ENCODE measurements around the gene MGMT.

Gene MGMT

DNA sequence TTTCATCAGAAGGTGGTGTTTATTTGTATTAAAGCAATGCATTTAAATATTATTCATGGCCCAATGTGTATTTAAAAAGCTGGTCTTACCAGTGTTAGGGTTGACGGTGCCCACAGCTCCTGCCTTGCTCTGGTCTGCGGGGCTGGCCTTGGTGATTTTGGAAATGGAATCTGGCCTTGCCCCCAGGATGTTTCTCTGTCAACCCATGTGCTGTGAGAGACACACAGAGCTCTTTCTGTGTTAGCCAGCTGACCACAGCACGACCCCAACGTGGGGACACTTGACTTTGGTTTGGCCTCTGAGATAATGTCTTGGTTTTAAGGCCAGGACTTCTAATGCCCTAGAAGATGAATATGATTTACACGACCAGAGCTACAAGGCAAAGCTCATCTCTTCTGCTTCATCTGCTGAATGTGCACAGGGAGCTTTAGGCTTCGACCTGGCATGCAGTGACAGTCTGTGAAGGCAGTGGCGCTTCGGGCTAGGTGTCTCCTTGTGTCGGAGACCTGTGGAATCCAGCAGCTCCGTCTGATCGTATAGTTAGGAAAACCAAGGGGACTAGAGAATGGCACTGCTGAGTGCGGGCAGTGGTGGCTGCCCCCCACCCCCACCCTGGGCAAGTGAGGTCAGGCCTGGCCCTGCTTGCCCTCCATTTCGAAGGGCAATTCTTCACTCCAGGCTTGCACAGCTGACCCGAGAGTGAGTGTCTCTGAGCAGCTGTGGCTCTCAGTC is 250.9 kb downstream of the MGMT start:
- ChIA-PET POLR2A (ENCODE audit: low non-redundant PET) (no interaction called here), CTCF (interaction anchor here (0.7 kb wide), 1 partner anchor 13 kb away, joined by 3 read pairs; no protein-coding TSS in a partner anchor)
- TF ChIP-seq, protein P1, sequence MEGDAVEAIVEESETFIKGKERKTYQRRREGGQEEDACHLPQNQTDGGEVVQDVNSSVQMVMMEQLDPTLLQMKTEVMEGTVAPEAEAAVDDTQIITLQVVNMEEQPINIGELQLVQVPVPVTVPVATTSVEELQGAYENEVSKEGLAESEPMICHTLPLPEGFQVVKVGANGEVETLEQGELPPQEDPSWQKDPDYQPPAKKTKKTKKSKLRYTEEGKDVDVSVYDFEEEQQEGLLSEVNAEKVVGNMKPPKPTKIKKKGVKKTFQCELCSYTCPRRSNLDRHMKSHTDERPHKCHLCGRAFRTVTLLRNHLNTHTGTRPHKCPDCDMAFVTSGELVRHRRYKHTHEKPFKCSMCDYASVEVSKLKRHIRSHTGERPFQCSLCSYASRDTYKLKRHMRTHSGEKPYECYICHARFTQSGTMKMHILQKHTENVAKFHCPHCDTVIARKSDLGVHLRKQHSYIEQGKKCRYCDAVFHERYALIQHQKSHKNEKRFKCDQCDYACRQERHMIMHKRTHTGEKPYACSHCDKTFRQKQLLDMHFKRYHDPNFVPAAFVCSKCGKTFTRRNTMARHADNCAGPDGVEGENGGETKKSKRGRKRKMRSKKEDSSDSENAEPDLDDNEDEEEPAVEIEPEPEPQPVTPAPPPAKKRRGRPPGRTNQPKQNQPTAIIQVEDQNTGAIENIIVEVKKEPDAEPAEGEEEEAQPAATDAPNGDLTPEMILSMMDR (conservative IDR thresholded peaks at IDR 0.05; ENCODE audit: low read depth) = no peak
- no peak overlapping the region for H3K27ac ChIP-seq
- DNase-seq (ENCODE audit: low spot score) = no peak

DNA sequence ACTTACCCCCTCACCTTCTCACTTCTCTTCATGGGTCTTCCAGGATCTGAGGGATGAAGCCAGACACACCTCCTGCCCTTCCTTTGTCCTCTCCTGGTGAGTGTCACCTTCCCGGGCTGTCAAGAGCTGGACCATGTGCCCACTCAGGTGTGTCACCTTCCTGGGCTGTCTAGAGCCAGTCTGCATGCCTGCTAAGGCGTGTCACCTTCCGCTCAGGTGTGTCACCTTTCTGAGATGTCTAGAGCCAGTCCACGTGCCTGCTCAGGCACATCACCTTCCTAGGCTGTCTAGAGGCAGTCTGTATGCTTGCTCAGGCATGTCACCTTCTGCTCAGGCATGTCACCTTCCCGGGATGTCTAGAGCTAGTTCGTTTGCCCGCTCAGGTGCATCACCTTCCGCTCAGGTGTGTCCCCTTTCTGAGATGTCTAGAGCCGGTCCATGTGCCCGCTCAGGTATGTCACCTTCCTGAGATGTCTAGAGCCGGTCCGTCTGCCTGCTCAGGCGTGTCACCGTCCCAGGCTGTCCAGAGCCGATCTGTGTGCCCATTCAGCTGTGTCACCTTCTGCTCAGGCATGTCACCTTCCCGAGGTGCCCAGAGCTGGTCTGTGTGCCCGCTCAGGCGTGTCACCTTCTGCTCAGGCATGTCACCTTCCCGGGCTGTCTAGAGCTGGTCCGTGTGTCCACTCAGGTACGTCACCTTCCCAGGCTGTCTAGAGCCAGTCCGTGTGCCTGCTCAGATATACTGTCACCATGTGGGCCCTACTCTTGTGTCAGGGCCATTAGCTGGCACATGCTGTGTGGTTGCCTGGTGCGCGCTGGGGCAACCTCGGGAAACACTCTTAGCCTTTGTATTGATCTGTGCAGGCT is 251.7 kb downstream of the MGMT start:
- DNase-seq (ENCODE audit: low spot score) = no peak
- ChIA-PET CTCF (interaction anchor here (0.7 kb wide), 1 partner anchor 14 kb away, joined by 3 read pairs; no protein-coding TSS in a partner anchor), POLR2A (ENCODE audit: low non-redundant PET) (no interaction called here)
- TF ChIP-seq, protein P1 (conservative IDR thresholded peaks at IDR 0.05; ENCODE audit: low read depth) = no peak
- no peak overlapping the region for H3K27ac ChIP-seq

DNA sequence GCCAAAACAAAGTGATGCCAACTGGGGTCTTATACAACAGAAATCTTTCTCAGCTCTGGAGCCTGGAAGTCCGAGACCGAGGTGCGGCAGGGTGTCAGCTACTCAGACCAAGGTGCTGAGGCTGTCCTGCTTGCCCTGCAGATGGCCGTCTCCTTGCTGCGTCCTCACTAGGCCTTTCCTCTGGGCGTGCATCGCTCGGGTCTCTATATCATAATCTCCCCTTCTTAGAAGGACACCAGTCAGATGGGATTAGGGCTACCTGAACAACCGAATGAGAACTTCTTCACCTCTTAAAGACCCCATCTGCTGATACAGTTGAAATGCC is 252.3 kb downstream of the MGMT start:
- ChIA-PET CTCF (no interaction called here), POLR2A (ENCODE audit: low non-redundant PET) (no interaction called here)
- H3K27ac ChIP-seq = no peak overlapping the region
- no peak for DNase-seq (ENCODE audit: low spot score)
- TF ChIP-seq, protein P1 (conservative IDR thresholded peaks at IDR 0.05; ENCODE audit: low read depth) = no peak

DNA sequence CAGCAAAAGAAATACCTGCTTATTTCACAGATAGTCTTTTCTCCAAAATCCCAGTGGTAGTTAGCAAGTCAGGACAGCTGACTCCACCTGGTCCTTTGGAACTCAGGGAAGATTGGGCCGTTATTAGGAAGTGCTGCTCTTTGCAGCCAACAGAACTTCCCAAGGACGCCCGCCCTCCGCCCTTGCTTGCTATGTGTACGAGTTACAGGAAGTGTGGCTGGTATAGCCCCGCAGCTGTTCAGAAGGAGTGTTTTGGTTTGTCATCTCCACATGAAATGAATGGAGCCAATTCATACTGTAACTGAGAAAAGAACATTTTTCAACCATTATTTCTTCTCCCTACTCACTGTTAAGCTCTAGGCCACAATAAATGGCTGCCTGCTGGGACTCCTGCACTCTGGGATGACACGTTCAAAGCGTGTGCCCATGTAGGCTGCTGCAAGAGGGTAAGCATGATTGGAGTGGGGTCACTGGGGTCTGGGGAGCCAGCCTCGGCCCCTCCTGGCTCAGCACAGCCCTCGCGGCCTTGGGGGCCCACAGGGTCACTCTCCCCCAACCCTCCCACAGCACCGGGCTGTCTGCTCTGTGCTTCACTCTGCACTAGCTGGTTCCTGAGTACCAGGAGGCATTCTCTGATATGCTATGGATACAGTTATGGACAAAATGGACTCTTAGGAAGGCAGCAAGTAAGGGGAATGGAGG is 253.0 kb downstream of the MGMT start:
- TF ChIP-seq, protein P1 (conservative IDR thresholded peaks at IDR 0.05; ENCODE audit: low read depth) = no peak
- no peak overlapping the region for H3K27ac ChIP-seq
- CTCF ChIA-PET = no interaction called here
- POLR2A ChIA-PET (ENCODE audit: low non-redundant PET) = interaction anchor here (0.6 kb wide), 1 partner anchor 22 kb away, joined by 3 read pairs; no protein-coding TSS in a partner anchor
- no peak for DNase-seq (ENCODE audit: low spot score)

DNA sequence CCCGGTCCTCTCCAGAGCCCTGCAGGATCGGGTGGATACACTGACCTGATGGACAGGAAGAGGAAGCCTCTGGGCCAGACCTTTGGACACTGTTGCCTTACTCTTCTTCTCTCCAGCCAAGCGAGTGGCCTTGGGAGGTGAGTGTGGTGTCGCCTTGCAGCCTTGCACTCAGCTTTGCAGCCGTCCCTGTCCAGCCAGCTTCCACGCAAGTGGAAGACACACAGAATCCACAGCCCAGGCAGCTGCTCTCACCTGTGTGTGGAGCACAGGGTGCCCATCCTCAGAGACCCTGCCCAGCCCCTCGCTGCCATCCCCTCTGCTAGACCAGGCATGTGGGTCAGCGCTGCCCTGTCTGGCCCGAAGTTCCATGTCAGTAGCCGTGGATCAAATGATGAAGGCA is 258.0 kb downstream of the MGMT start:
- TF ChIP-seq, protein P1 (conservative IDR thresholded peaks at IDR 0.05; ENCODE audit: low read depth) = no peak
- POLR2A ChIA-PET (ENCODE audit: low non-redundant PET) = no interaction called here
- CTCF ChIA-PET = no interaction called here
- no peak for DNase-seq (ENCODE audit: low spot score)
- no peak overlapping the region for H3K27ac ChIP-seq

DNA sequence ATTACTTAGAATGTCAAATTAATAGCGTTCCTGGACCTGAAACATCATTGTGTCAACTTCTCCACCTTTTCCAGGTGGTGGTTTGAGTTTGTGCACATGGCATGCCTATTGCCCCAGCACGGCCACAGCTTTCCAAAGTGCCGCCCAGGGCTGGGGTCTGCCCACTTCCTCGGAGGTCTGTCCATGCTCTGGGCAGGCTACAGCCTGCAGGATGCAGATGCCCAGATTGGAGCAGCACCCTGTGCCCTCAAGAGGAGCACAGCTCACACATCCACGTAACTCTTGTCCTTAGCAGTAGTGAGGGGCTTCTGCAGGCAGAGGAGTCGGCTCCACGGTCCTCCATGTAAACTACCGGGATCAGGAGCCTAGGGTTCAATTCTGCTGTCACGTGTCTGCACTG is 258.4 kb downstream of the MGMT start:
- TF ChIP-seq, protein P1 (conservative IDR thresholded peaks at IDR 0.05; ENCODE audit: low read depth) = no peak
- ChIA-PET CTCF (no interaction called here), POLR2A (ENCODE audit: low non-redundant PET) (no interaction called here)
- DNase-seq (ENCODE audit: low spot score) = no peak
- H3K27ac ChIP-seq = no peak overlapping the region
